ENCODE data around the gene KDM5A.

DNA sequence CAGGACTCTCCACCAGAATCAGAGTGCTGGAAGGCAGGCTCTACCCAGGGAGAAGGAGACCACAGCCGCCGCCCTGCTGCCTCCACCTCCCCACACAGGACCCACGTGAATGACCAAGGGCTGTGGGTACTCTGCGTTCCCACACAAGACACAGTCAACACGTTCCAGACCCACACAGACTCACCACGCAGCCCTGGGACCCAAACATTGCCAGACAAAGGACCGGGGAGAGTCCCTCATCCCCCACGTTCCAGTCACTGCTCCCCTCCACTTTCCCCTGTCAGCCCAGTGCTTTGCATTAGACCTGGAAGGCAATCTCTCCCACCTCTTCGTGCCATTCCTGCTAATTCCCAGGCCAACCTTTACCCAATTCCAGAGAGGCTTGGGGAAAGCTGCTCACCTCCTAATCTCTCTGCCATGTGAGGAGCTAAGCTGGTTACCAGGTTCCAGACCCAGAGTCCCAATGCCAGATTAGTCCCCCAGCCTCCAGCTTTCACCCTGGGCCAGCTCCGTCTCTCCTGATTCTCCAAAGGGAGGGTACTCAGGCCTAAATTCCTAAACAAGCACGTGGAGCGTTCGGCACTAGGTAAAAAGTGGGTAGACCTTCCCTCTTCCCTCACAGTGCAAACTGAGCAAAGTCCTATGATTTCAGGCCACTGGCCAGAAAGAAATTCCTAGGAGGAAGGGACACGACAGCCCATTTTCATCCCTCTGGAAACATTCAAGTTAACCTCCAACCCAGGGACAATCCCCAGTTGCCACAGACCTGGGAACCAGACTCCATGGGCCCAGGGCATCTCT, 131.4 kb downstream of the KDM5A start:
- TF ChIP-seq POLR2A (IDR thresholded peaks at IDR 0.05): no peak
- TF ChIP-seq, protein P1, sequence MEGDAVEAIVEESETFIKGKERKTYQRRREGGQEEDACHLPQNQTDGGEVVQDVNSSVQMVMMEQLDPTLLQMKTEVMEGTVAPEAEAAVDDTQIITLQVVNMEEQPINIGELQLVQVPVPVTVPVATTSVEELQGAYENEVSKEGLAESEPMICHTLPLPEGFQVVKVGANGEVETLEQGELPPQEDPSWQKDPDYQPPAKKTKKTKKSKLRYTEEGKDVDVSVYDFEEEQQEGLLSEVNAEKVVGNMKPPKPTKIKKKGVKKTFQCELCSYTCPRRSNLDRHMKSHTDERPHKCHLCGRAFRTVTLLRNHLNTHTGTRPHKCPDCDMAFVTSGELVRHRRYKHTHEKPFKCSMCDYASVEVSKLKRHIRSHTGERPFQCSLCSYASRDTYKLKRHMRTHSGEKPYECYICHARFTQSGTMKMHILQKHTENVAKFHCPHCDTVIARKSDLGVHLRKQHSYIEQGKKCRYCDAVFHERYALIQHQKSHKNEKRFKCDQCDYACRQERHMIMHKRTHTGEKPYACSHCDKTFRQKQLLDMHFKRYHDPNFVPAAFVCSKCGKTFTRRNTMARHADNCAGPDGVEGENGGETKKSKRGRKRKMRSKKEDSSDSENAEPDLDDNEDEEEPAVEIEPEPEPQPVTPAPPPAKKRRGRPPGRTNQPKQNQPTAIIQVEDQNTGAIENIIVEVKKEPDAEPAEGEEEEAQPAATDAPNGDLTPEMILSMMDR (IDR thresholded peaks at IDR 0.05): no peak
